T-cell (primary cell): ENCODE measurements around the gene P2RX3. TPM values are rescaled to one million over a fixed set of nuclear protein-coding genes. Genes with fewer than 3 reads are reported as not detected.

Source experiments
- ATAC-seq, 4 experiments: fragments of 200-7000 bp in 3 of 4; fragments of 150-1000 bp in 1 of 4; cut with Tn5 transposase; replicated peaks in 1 of 4; 1 replicate in 3 of 4; 2 replicates in 1 of 4; pipeline ENCODE4 v1.10.0; 2021; ENCODE audit warnings: moderate library complexity in 3 of 4, mild to moderate bottlenecking in 2 of 4, moderate number of reproducible peaks in 1 of 4
- CTCF ChIA-PET, 2 donors: fragments of 300-600 bp; sonication (Branson Sonifier 250); formaldehyde crosslinking; loops; one replicate each; lab custom pipeline; 2022; ENCODE audit warnings: antibody characterized with exemption in 2 of 2; lab: Charles Lee
- POLR2A ChIA-PET, 2 donors: fragments of 300-600 bp; sonication (Branson Sonifier 250); formaldehyde crosslinking; loops; one replicate each; lab custom pipeline; 2022; ENCODE audit warnings: antibody characterized with exemption in 2 of 2; lab: Charles Lee
- DNase-seq, 35 experiments: peaks; one replicate each; pipeline versions ENCODE4 v3.0.0 to v3.0.0-alpha.2; 2013 to 2023
- H3K27ac ChIP-seq: one replicate; pipeline ENCODE4 v1.5.1; 2013; ENCODE audit warnings: low read length
- H3K27me3 ChIP-seq, 2 experiments: replicated peaks in 1 of 2; 1 replicate in 1 of 2; 2 replicates in 1 of 2; pipeline versions ENCODE4 v1.6.1 to v1.7.0; 2013; ENCODE audit warnings: low read length in 1 of 2, mixed read lengths in 1 of 2; ENCODE audit not compliant: control insufficient read depth in 2 of 2, insufficient read depth in 2 of 2; ENCODE audit errors: extremely low read depth in 1 of 2
- H3K36me3 ChIP-seq, 2 donors: 1 replicate in 1 of 2; 2 replicates in 1 of 2; pipeline versions ENCODE4 v1.6.1 to v1.7.0; 2013; ENCODE audit warnings: low read length in 1 of 2; ENCODE audit not compliant: control insufficient read depth in 2 of 2, insufficient read depth in 1 of 2; ENCODE audit errors: extremely low read depth in 1 of 2
- H3K4me1 ChIP-seq, 2 experiments: 1 replicate in 1 of 2; 2 replicates in 1 of 2; pipeline versions ENCODE4 v1.6.1 to v1.7.0; 2013; ENCODE audit warnings: low read length in 2 of 2, mixed read lengths in 1 of 2; ENCODE audit not compliant: insufficient read depth in 2 of 2, control insufficient read depth in 1 of 2; ENCODE audit errors: extremely low read depth in 1 of 2
- H3K4me3 ChIP-seq, 2 donors: 1 replicate in 1 of 2; 2 replicates in 1 of 2; pipeline versions ENCODE4 v1.5.1 to v1.7.0; 2013; ENCODE audit warnings: mild to moderate bottlenecking in 2 of 2, low read length in 1 of 2, moderate library complexity in 1 of 2; ENCODE audit not compliant: control insufficient read depth in 1 of 2; ENCODE audit errors: extremely low read depth in 1 of 2
- H3K9me3 ChIP-seq: 2 replicates; pipeline ENCODE4 v1.7.0; 2013
- H3K27ac Mint-ChIP-seq, 2 donors: one replicate each; pipeline ENCODE4 v1.8.0; 2020 to 2021; ENCODE audit warnings: mild to moderate bottlenecking in 2 of 2, mixed read lengths in 2 of 2
- H3K27me3 Mint-ChIP-seq, 2 donors: one replicate each; pipeline ENCODE4 v1.8.0; 2021 to 2022; ENCODE audit warnings: mixed read lengths in 2 of 2
- H3K36me3 Mint-ChIP-seq: one replicate; pipeline ENCODE4 v1.8.0; 2021; ENCODE audit warnings: mixed read lengths
- H3K4me1 Mint-ChIP-seq, 3 donors: one replicate each; pipeline ENCODE4 v1.8.0; 2020 to 2022; ENCODE audit warnings: mixed read lengths in 3 of 3, mild to moderate bottlenecking in 1 of 3
- H3K4me3 Mint-ChIP-seq, 3 donors: one replicate each; pipeline ENCODE4 v1.8.0; 2020 to 2022; ENCODE audit warnings: mild to moderate bottlenecking in 3 of 3, mixed read lengths in 3 of 3, moderate library complexity in 3 of 3
- H3K9me3 Mint-ChIP-seq, 3 donors: one replicate each; pipeline ENCODE4 v1.8.0; 2020 to 2022; ENCODE audit warnings: mixed read lengths in 3 of 3
- WGBS: methylation state at CpG from one replicate; pipeline ENCODE4 v1.1.5; 2013; ENCODE audit warnings: missing lambda C conversion rate; ENCODE audit not compliant: insufficient coverage; 5-methylcytosine and 5-hydroxymethylcytosine counted together
- total RNA-seq, 35 experiments: library from RNA in 6 of 35; stranded (reverse) in 6 of 35; fragments of 120-200 nt in 1 of 35; gene quantifications; one replicate each; pipeline versions ENCODE4 v1.2.1 to v1.2.4 and lab custom pipeline; 2013 to 2026

The P2RX3 gene
- total RNA-seq, 5 donors from 2014 or later (not counting 1 experiment from before 2014, with no cell fraction given), result not detected

GRCh38 chr11:57375490-57375889 lies 37.3 kb downstream of the P2RX3 start:
- no peak overlapping the region for H3K27ac Mint-ChIP-seq
- 50% methylated on average over 1 of the region's 2 CpGs for WGBS

GRCh38 chr11:57376095-57377090 lies 38.2 kb downstream of the P2RX3 start:
- H3K4me1 Mint-ChIP-seq, result no peaks in the 10 kb centered on the region
- Histone ChIP-seq H3K27ac (no peak overlapping the region), H3K4me3 (no peak overlapping the region), H3K27me3 (peaks cover 0 to 23% of the 10 kb centered on the region in 2 experiments), H3K9me3 (no peaks in the 10 kb centered on the region), H3K36me3 (no peaks in the 10 kb centered on the region), H3K4me1 (no peaks in the 10 kb centered on the region)
- H3K27me3 Mint-ChIP-seq, result peaks cover 19 to 22% of the 10 kb centered on the region in 2 donors
- ATAC-seq (no peak), DNase-seq (no peak)
- H3K9me3 Mint-ChIP-seq, result no peaks in the 10 kb centered on the region
- ChIA-PET POLR2A (no interaction called here), CTCF (no interaction called here)
- H3K27ac Mint-ChIP-seq, result no peak overlapping the region
- H3K36me3 Mint-ChIP-seq, result no peaks in the 10 kb centered on the region
- 76% methylated on average over 25 of the region's 26 CpGs for WGBS
- no peak overlapping the region for H3K4me3 Mint-ChIP-seq

More at GRCh38 chr11:57375490-57375889, 37.3 kb downstream of the P2RX3 start:
- Mint-ChIP-seq H3K36me3 (no peaks in the 10 kb centered on the region), H3K9me3 (no peaks in the 10 kb centered on the region), H3K4me3 (no peak overlapping the region), H3K27me3 (peaks cover 18 to 21% of the 10 kb centered on the region in 2 donors), H3K4me1 (no peaks in the 10 kb centered on the region)
- Histone ChIP-seq H3K27ac (no peak overlapping the region), H3K4me1 (no peaks in the 10 kb centered on the region), H3K9me3 (no peaks in the 10 kb centered on the region), H3K36me3 (no peaks in the 10 kb centered on the region), H3K27me3 (peaks cover 0 to 18% of the 10 kb centered on the region in 2 experiments), H3K4me3 (no peak overlapping the region)
- ChIA-PET CTCF (no interaction called here), POLR2A (no interaction called here)
- DNase-seq (no peak), ATAC-seq (no peak)

GRCh38 chr11:57377107-57377506 lies 39.0 kb downstream of the P2RX3 start:
- 67% methylated on average over 5 of the region's 5 CpGs for WGBS
- H3K27me3 Mint-ChIP-seq, result peaks cover 21 to 22% of the 10 kb centered on the region in 2 donors
- ATAC-seq (no peak), DNase-seq (no peak)
- H3K4me1 Mint-ChIP-seq, result no peaks in the 10 kb centered on the region
- no peaks in the 10 kb centered on the region for H3K9me3 Mint-ChIP-seq
- Histone ChIP-seq H3K4me1 (no peaks in the 10 kb centered on the region), H3K27ac (no peak overlapping the region), H3K36me3 (no peaks in the 10 kb centered on the region), H3K27me3 (peaks cover 0 to 22% of the 10 kb centered on the region in 2 experiments), H3K4me3 (no peak overlapping the region), H3K9me3 (no peaks in the 10 kb centered on the region)
- POLR2A ChIA-PET, result no interaction called here
- H3K4me3 Mint-ChIP-seq, result no peak overlapping the region
- no peaks in the 10 kb centered on the region for H3K36me3 Mint-ChIP-seq
- CTCF ChIA-PET, result no interaction called here
- no peak overlapping the region for H3K27ac Mint-ChIP-seq

- Mint-ChIP-seq H3K27me3 (peaks cover 24 to 25% of the 10 kb centered on the region in 2 donors), H3K4me1 (no peaks in the 10 kb centered on the region), H3K9me3 (no peaks in the 10 kb centered on the region), H3K36me3 (no peaks in the 10 kb centered on the region), H3K4me3 (no peak overlapping the region), H3K27ac (no peak overlapping the region)
- H3K4me3 ChIP-seq, result no peak overlapping the region
- peaks cover 0 to 22% of the 10 kb centered on the region in 2 experiments for H3K27me3 ChIP-seq
- no peak overlapping the region for H3K27ac ChIP-seq
- no peaks in the 10 kb centered on the region for H3K4me1 ChIP-seq
- H3K36me3 ChIP-seq, result no peaks in the 10 kb centered on the region
- POLR2A ChIA-PET, result no interaction called here
- DNase-seq (no peak), ATAC-seq (no peak)
- H3K9me3 ChIP-seq, result no peaks in the 10 kb centered on the region
- CTCF ChIA-PET, result interaction anchor here in 1 of 2 donors (0.5 to 0.6 kb wide), 2 partner anchors 26 to 353 kb away, joined by 3 to 7 read pairs; no protein-coding TSS in a partner anchor
Measured at GRCh38 chr11:57378186-57378585, 40.0 kb downstream of the P2RX3 start.

- no peaks in the 10 kb centered on the region for H3K36me3 Mint-ChIP-seq
- Histone ChIP-seq H3K9me3 (no peaks in the 10 kb centered on the region), H3K27me3 (peaks cover 0 to 24% of the 10 kb centered on the region in 2 experiments), H3K4me1 (no peaks in the 10 kb centered on the region), H3K36me3 (no peaks in the 10 kb centered on the region), H3K4me3 (no peak overlapping the region), H3K27ac (no peak overlapping the region)
- H3K27me3 Mint-ChIP-seq, result peaks cover 25 to 28% of the 10 kb centered on the region in 2 donors
- 9% methylated on average over 5 of the region's 10 CpGs for WGBS
- no peaks in the 10 kb centered on the region for H3K4me1 Mint-ChIP-seq
- no peaks in the 10 kb centered on the region for H3K9me3 Mint-ChIP-seq
- ChIA-PET POLR2A (no interaction called here), CTCF (no interaction called here)
- no peak overlapping the region for H3K4me3 Mint-ChIP-seq
- DNase-seq (no peak), ATAC-seq (no peak)
- no peak overlapping the region for H3K27ac Mint-ChIP-seq
Measured at GRCh38 chr11:57379732-57380131, 41.6 kb downstream of the P2RX3 start.

GRCh38 chr11:57380975-57381374 lies 42.8 kb downstream of the P2RX3 start, which contains the start of gene PRG3:
Gene PRG3 (minus strand): TSS chr11:57381150. CDS start chr11:57380708, 442 bp downstream.
- no CpG with 5 or more reads among the region's 2 CpGs for WGBS
- Mint-ChIP-seq H3K27me3 (peaks cover 25 to 29% of the 10 kb centered on the region in 2 donors), H3K36me3 (no peaks in the 10 kb centered on the region), H3K27ac (no peak within 1 kb of the TSS), H3K9me3 (no peaks in the 10 kb centered on the region), H3K4me3 (no peak within 1 kb of the TSS), H3K4me1 (no peaks in the 10 kb centered on the region)
- H3K27ac ChIP-seq, result no peak within 1 kb of the TSS
- ChIA-PET CTCF (interaction anchor here in 1 of 2 donors (0.7 kb wide), 1 partner anchor 113 kb away, joined by 4 read pairs; no protein-coding TSS in a partner anchor), POLR2A (interaction anchor here in 1 of 2 donors (0.7 kb wide), 1 partner anchor 44 kb away, joined by 4 read pairs; no protein-coding TSS in a partner anchor)
- peaks cover 0 to 24% of the 10 kb centered on the region in 2 experiments for H3K27me3 ChIP-seq
- H3K9me3 ChIP-seq, result no peaks in the 10 kb centered on the region
- no peaks in the 10 kb centered on the region for H3K4me1 ChIP-seq
- ATAC-seq, result no peak
- DNase-seq, result no peak
- no peak within 1 kb of the TSS for H3K4me3 ChIP-seq
- H3K36me3 ChIP-seq, result no peaks in the 10 kb centered on the region
